K562 (cell line): ENCODE results near the gene PRR5. TPM values are rescaled to one million over a fixed set of nuclear protein-coding genes. Genes with fewer than 3 reads are reported as not detected.
A peak's percentile ranks its signal among the peaks of the same experiment; 100 is the strongest.

Experiments used
- ATAC-seq: fragments of 200-7000 bp; cut with Tn5 transposase; 3 replicates; pipeline ENCODE4 v1.9.1; 2020; ENCODE audit warnings: moderate library complexity
- BruUV-seq: library from RNA; stranded (reverse); fragments of 400-500 nt; replicated peaks from 2 replicates; lab custom pipeline; 2021; lab: Mats Ljungman, UMichigan
- CTCF ChIA-PET: fragments of 300-600 bp; formaldehyde crosslinking; extraction: SDS; loops from one replicate; lab custom pipeline; 2021; ENCODE audit warnings: low intra/inter-chr PET ratio; lab: Yijun Ruan, JAX
- POLR2A ChIA-PET: fragments of 300-600, 350-650 bp; sonication (Branson Sonifier 250); formaldehyde crosslinking; extraction: SDS; loops from one replicate; lab custom pipeline; 2021; ENCODE audit warnings: antibody characterized with exemption, inconsistent platforms; lab: Yijun Ruan, JAX
- DNase-seq, 4 experiments: peaks; one replicate each; pipeline versions ENCODE4 v3.0.0 to v3.0.0-alpha.2; 2011 to 2018; ENCODE audit warnings: low spot score in 3 of 4, mixed read lengths in 3 of 4; ENCODE audit errors: extremely low read depth in 1 of 4
- FAIRE-seq: peaks from 2 replicates; lab custom pipeline; 2011; peaks lifted over from hg19 to GRCh38; lab: Jason Lieb, UNC
- H2AFZ ChIP-seq: 2 replicates; pipeline ENCODE4 v1.6.0; 2011; ENCODE audit warnings: low read depth, low read length, control low read depth, inconsistent platforms
- H3K27ac ChIP-seq: fragments of 200-600 bp; 3 replicates; pipeline ENCODE4 v1.8.0; 2011; ENCODE audit warnings: low read depth, mild to moderate bottlenecking, control low read depth, inconsistent platforms, low read length, moderate library complexity, mixed read lengths; ENCODE audit errors: extremely low read depth
- H3K27me3 ChIP-seq, 2 experiments: fragments of 300-600 bp in 1 of 2; 2 replicates in 1 of 2; 3 replicates in 1 of 2; pipeline versions ENCODE4 v1.6.0 to v1.8.0; 2011; ENCODE audit warnings: inconsistent platforms in 2 of 2, low read length in 2 of 2, mild to moderate bottlenecking in 1 of 2, mixed read lengths in 1 of 2, moderate library complexity in 1 of 2; ENCODE audit not compliant: control insufficient read depth in 2 of 2, insufficient read depth in 2 of 2
- H3K36me3 ChIP-seq: fragments of 300-600 bp; 3 replicates; pipeline ENCODE4 v1.8.0; 2011; ENCODE audit warnings: mild to moderate bottlenecking, low read length, inconsistent platforms; ENCODE audit not compliant: control insufficient read depth, insufficient read depth
- H3K4me1 ChIP-seq, 2 experiments: fragments of 200-600 bp in 1 of 2; replicated peaks in 1 of 2; 2 replicates in 1 of 2; 3 replicates in 1 of 2; pipeline versions ENCODE4 v1.5.1 to v1.8.0; 2011; ENCODE audit warnings: inconsistent platforms in 2 of 2, low read length in 2 of 2, mild to moderate bottlenecking in 1 of 2, mixed read lengths in 1 of 2, moderate library complexity in 1 of 2; ENCODE audit not compliant: control insufficient read depth in 2 of 2, insufficient read depth in 2 of 2
- H3K4me2 ChIP-seq: 2 replicates; pipeline ENCODE4 v1.6.1; 2011; ENCODE audit warnings: low read length, control low read depth, inconsistent platforms, mixed read lengths; ENCODE audit not compliant: insufficient read depth
- H3K4me3 ChIP-seq: fragments of 200-600 bp; sonication (generic), shearing (Covaris generic); 2 replicates; pipeline ENCODE4 v1.5.1; 2016; ENCODE audit warnings: control low read depth, inconsistent platforms
- H3K79me2 ChIP-seq: fragments of 200-600 bp; 3 replicates; pipeline ENCODE4 v1.8.0; 2011; ENCODE audit warnings: low read length, inconsistent platforms; ENCODE audit not compliant: control insufficient read depth, insufficient read depth
- H3K9ac ChIP-seq, 2 experiments: 2 replicates each; pipeline versions ENCODE4 v1.6.0 to v1.6.1; 2011; ENCODE audit warnings: low read depth in 2 of 2, low read length in 2 of 2, control low read depth in 1 of 2, inconsistent platforms in 1 of 2, mild to moderate bottlenecking in 1 of 2, mixed read lengths in 1 of 2; ENCODE audit not compliant: insufficient read depth in 1 of 2
- H3K9me1 ChIP-seq: one replicate; pipeline ENCODE4 v1.6.0; 2011; ENCODE audit warnings: inconsistent platforms, mild to moderate bottlenecking, low read length, moderate library complexity; ENCODE audit not compliant: control insufficient read depth, insufficient read depth
- H3K9me3 ChIP-seq: replicated peaks from 2 replicates; pipeline ENCODE4 v1.5.1; 2011; ENCODE audit warnings: low read depth, low read length, inconsistent platforms; ENCODE audit not compliant: control insufficient read depth, insufficient read depth
- H4K20me1 ChIP-seq: replicated peaks from 2 replicates; pipeline ENCODE4 v1.6.1; 2011; ENCODE audit warnings: low read length, inconsistent platforms, mixed read lengths; ENCODE audit not compliant: control insufficient read depth, insufficient read depth
- ZFP36 ChIP-seq: fragments of 150-350 bp; IDR thresholded peaks from 2 replicates; pipeline ENCODE4 v1.6.1; 2018; ENCODE audit warnings: low read length, low read depth; ENCODE audit not compliant: partially characterized antibody
- ZNF282 ChIP-seq: sonication (generic); formaldehyde crosslinking; IDR thresholded peaks from 2 replicates; pipeline ENCODE4 v1.8.1; 2023; ENCODE audit warnings: missing genetic modification reagents
- WGBS: fragments of 100-300 bp; shearing (Covaris generic); methylation state at CpG from one replicate; pipeline ENCODE4 v1.1.6; 2016; ENCODE audit warnings: low coverage, mixed read lengths; ENCODE audit not compliant: insufficient coverage; ENCODE audit errors: missing lambda C conversion rate; 5-methylcytosine and 5-hydroxymethylcytosine counted together
- in situ Hi-C: fragments of 300-500 bp; cut with MboI; formaldehyde crosslinking; loops from 4 replicates; pipeline ENCODE4 v1.15.0; 2018; ENCODE audit warnings: inconsistent platforms, mixed read lengths
- intact Hi-C: fragments of 100-400 bp; cut with micrococcal nuclease; formaldehyde crosslinking; loops from 2 replicates; pipeline ENCODE4 v1.14.2; 2022
- polyA plus RNA-seq, 8 experiments: library from polyadenylated mRNA; depleted of rRNA in 4 of 8; stranded (reverse) in 5 of 8; unstranded in 3 of 8; fragments of >200 nt; fragmentation: Nextera tagmentation in 2 of 8; fragmentation: Illumina TruSeq in 1 of 8; extraction: Ambion mirVana in 2 of 8; extraction: Trizol in 1 of 8; gene quantifications; 2 replicates each; pipeline versions ENCODE4 v1.2.1 to v1.2.3, GENCODE V29; 2011 to 2014; ENCODE audit warnings: inconsistent platforms in 1 of 8, missing spikeins in 1 of 8
- total RNA-seq, 7 experiments: library from RNA; depleted of rRNA in 6 of 7; stranded (reverse); fragments of >200 nt in 6 of 7; fragmentation: Illumina TruSeq in 2 of 7; extraction: Trizol in 2 of 7; gene quantifications; 2 replicates each; pipeline versions ENCODE4 v1.2.1 to v1.2.3, GENCODE V29; 2011 to 2021; ENCODE audit warnings: low replicate concordance in 1 of 7
- TF ChIP-seq, protein P1 (sequence below), 2 experiments: fragments of 450-650 bp in 1 of 2; IDR thresholded peaks; 2 replicates each; pipeline ENCODE4 v1.6.1; 2011 to 2017; ENCODE audit warnings: low read depth in 2 of 2, antibody characterized with exemption in 1 of 2, borderline replicate concordance in 1 of 2, low read length in 1 of 2, mild to moderate bottlenecking in 1 of 2, mixed read lengths in 1 of 2; ENCODE audit not compliant: control insufficient read depth in 1 of 2

Gene PRR5
- total and polyA plus RNA-seq, 9 of the 15 experiments (the other 6 are each of a cell fraction or from before 2014, with no cell fraction given), result 0.13 to 21.0 (median 7.5) TPM

GRCh38 chr22:44727709-44728108 is 25.7 kb downstream of the PRR5 start:
- Histone ChIP-seq H2AFZ (no peak overlapping the region), H3K9me3 (no peaks in the 10 kb centered on the region), H3K9ac (no peak overlapping the region), H3K36me3 (peaks cover 6% of the 10 kb centered on the region; the same call in 2 of the 3 replicates), H3K27me3 (no peaks in the 10 kb centered on the region), H3K27ac (no peak overlapping the region), H3K9me1 (no peaks in the 10 kb centered on the region), H3K4me2 (no peak overlapping the region), H3K4me3 (no peak overlapping the region), H3K79me2 (no peaks in the 10 kb centered on the region), H3K4me1 (peaks cover 0 to 17% of the 10 kb centered on the region in 2 experiments; a peak in 2 of 5 replicates)
- ATAC-seq (no peak), DNase-seq (no peak), FAIRE-seq (no peak)
- 89% methylated on average over 10 of the region's 13 CpGs for WGBS
- in situ Hi-C loops, result no loop called here
- BruUV-seq, result no TSS peak
- intact Hi-C loops, result no loop called here
- CTCF ChIA-PET, result no interaction called here
- POLR2A ChIA-PET, result no interaction called here
- no peak for TF ChIP-seq ZNF282
- peak; percentile 76 for TF ChIP-seq ZFP36
- TF ChIP-seq, protein P1, sequence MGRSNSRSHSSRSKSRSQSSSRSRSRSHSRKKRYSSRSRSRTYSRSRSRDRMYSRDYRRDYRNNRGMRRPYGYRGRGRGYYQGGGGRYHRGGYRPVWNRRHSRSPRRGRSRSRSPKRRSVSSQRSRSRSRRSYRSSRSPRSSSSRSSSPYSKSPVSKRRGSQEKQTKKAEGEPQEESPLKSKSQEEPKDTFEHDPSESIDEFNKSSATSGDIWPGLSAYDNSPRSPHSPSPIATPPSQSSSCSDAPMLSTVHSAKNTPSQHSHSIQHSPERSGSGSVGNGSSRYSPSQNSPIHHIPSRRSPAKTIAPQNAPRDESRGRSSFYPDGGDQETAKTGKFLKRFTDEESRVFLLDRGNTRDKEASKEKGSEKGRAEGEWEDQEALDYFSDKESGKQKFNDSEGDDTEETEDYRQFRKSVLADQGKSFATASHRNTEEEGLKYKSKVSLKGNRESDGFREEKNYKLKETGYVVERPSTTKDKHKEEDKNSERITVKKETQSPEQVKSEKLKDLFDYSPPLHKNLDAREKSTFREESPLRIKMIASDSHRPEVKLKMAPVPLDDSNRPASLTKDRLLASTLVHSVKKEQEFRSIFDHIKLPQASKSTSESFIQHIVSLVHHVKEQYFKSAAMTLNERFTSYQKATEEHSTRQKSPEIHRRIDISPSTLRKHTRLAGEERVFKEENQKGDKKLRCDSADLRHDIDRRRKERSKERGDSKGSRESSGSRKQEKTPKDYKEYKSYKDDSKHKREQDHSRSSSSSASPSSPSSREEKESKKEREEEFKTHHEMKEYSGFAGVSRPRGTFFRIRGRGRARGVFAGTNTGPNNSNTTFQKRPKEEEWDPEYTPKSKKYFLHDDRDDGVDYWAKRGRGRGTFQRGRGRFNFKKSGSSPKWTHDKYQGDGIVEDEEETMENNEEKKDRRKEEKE (IDR thresholded peaks at IDR 0.05; ENCODE audit: borderline replicate concordance in 1 of 2, control insufficient read depth in 1 of 2, low read depth in 2 of 2, low read length in 1 of 2), result no peak
- TF ChIP-seq, all 486 proteins: peak for 1
- H4K20me1 ChIP-seq, result no peaks in the 10 kb centered on the region
